Thyroid gland (tissue), 4 donors: ENCODE results near the gene NFIA. TPM values are rescaled to one million over a fixed set of nuclear protein-coding genes. Genes with fewer than 3 reads are reported as not detected.
A peak's percentile ranks its signal among the peaks of the same experiment; 100 is the strongest.

ENCODE experiments used
- DNase-seq, 2 donors: peaks; one replicate each; pipeline ENCODE4 v3.0.0-alpha.2; 2019
- H3K27ac ChIP-seq, 3 donors: fragments of 200-600 bp; sonication (generic); 1 replicate in 2 of 3; 2 replicates in 1 of 3; pipeline ENCODE4 v1.5.1; 2016 to 2019; ENCODE audit warnings: mild to moderate bottlenecking in 1 of 3, moderate library complexity in 1 of 3
- H3K27me3 ChIP-seq: fragments of 200-600 bp; sonication (generic); one replicate; pipeline ENCODE4 v1.5.1; 2019
- H3K36me3 ChIP-seq, 2 donors: fragments of 200-600 bp; sonication (generic); one replicate each; pipeline ENCODE4 v1.5.1; 2016 to 2019
- H3K4me1 ChIP-seq, 2 donors: fragments of 200-600 bp; sonication (generic); one replicate each; pipeline ENCODE4 v1.5.1; 2017 to 2019
- H3K4me3 ChIP-seq, 3 donors: fragments of 200-600 bp; sonication (generic); replicated peaks in 1 of 3; 1 replicate in 2 of 3; 2 replicates in 1 of 3; pipeline ENCODE4 v1.5.1; 2016; ENCODE audit warnings: mild to moderate bottlenecking in 1 of 3
- H3K9me3 ChIP-seq: fragments of 200-600 bp; sonication (generic); one replicate; pipeline ENCODE4 v1.5.1; 2017
- CTCF ChIP-seq, 6 experiments: fragments of 200-600 bp in 3 of 6; fragments of 450-650 bp in 3 of 6; sonication (generic) in 3 of 6; IDR thresholded peaks; one replicate each; pipeline ENCODE4 v1.5.1; 2016 to 2019; ENCODE audit warnings: antibody characterized with exemption in 6 of 6, mild to moderate bottlenecking in 2 of 6, inconsistent platforms in 1 of 6, moderate library complexity in 1 of 6
- POLR2A ChIP-seq, 2 donors: fragments of 450-650 bp; IDR thresholded peaks; one replicate each; pipeline ENCODE4 v1.6.1; 2017; ENCODE audit warnings: antibody characterized with exemption in 2 of 2, mild to moderate bottlenecking in 2 of 2, moderate library complexity in 1 of 2
- WGBS, 2 donors: methylation state at CpG; one replicate each; pipeline ENCODE4 v1.1.5; 2017; 5-methylcytosine and 5-hydroxymethylcytosine counted together
- intact Hi-C: fragments of 100-400 bp; cut with DNase I; formaldehyde crosslinking; loops from one replicate; pipeline ENCODE4 v1.15.1; 2023
- total RNA-seq, 4 donors: library from RNA; depleted of rRNA; stranded (reverse); fragments of >200 nt; gene quantifications; one replicate each; pipeline ENCODE4 v1.2.3, GENCODE V29; 2016

The NFIA gene
- total RNA-seq, 4 donors from 2014 or later = 105 to 149 (median 118) TPM

- intact Hi-C loops = no loop called here
- peaks cover 0 to 4% of the 10 kb centered on the region in 2 donors for H3K36me3 ChIP-seq
- H3K9me3 ChIP-seq = no peaks in the 10 kb centered on the region
- no peak for DNase-seq
- H3K27ac ChIP-seq = no peak overlapping the region
- no peaks in the 10 kb centered on the region for H3K4me1 ChIP-seq
- no peaks in the 10 kb centered on the region for H3K27me3 ChIP-seq
- 86 to 91% methylated on average over 4 of the region's 4 CpGs for WGBS, 2 donors
- no peak overlapping the region for H3K4me3 ChIP-seq
- no peak for TF ChIP-seq CTCF (IDR thresholded peaks at IDR 0.05)
Observed at GRCh38 chr1:61353797-61354406, 271.5 kb downstream of the NFIA start.

GRCh38 chr1:61356016-61356415 lies 273.7 kb downstream of the NFIA start:
- intact Hi-C loops = no loop called here
- peaks cover 5 to 14% of the 10 kb centered on the region in 2 donors for H3K36me3 ChIP-seq

GRCh38 chr1:61356995-61357394 lies 274.6 kb downstream of the NFIA start:
- 88 to 92% methylated on average over 5 of the region's 5 CpGs for WGBS, 2 donors
- Histone ChIP-seq H3K9me3 (no peaks in the 10 kb centered on the region), H3K36me3 (peaks cover 5 to 14% of the 10 kb centered on the region in 2 donors), H3K4me1 (no peaks in the 10 kb centered on the region), H3K4me3 (no peak overlapping the region), H3K27ac (no peak overlapping the region), H3K27me3 (no peaks in the 10 kb centered on the region)
- TF ChIP-seq POLR2A (IDR thresholded peaks at IDR 0.05) = no peak
- no peak for TF ChIP-seq CTCF (IDR thresholded peaks at IDR 0.05)
- intact Hi-C loops = no loop called here
- no peak for DNase-seq

More at GRCh38 chr1:61356016-61356415, 273.7 kb downstream of the NFIA start:
- DNase-seq = no peak
- H3K4me1 ChIP-seq = no peaks in the 10 kb centered on the region
- H3K9me3 ChIP-seq = no peaks in the 10 kb centered on the region
- TF ChIP-seq POLR2A (IDR thresholded peaks at IDR 0.05) (no peak), CTCF (IDR thresholded peaks at IDR 0.05) (no peak)
- no peaks in the 10 kb centered on the region for H3K27me3 ChIP-seq
- no peak overlapping the region for H3K4me3 ChIP-seq
- H3K27ac ChIP-seq = no peak overlapping the region

- intact Hi-C loops = no loop called here
- Histone ChIP-seq H3K27ac (peak overlapping the region in 1 of 3 donors; percentile 3), H3K4me3 (no peak overlapping the region), H3K4me1 (no peaks in the 10 kb centered on the region), H3K27me3 (no peaks in the 10 kb centered on the region), H3K9me3 (no peaks in the 10 kb centered on the region), H3K36me3 (peaks cover 5 to 14% of the 10 kb centered on the region in 2 donors)
- WGBS, 2 donors = 81 to 95% methylated on average over 5 of the region's 5 CpGs
- no peak for TF ChIP-seq CTCF (IDR thresholded peaks at IDR 0.05)
- no peak for TF ChIP-seq POLR2A (IDR thresholded peaks at IDR 0.05)
- DNase-seq = no peak
Observed at GRCh38 chr1:61357539-61357938, 275.2 kb downstream of the NFIA start.

GRCh38 chr1:61358770-61359455 lies 276.6 kb downstream of the NFIA start:
- Histone ChIP-seq H3K27ac (no peak overlapping the region), H3K4me3 (no peak overlapping the region), H3K27me3 (no peaks in the 10 kb centered on the region), H3K9me3 (no peaks in the 10 kb centered on the region), H3K36me3 (peaks cover 5 to 10% of the 10 kb centered on the region in 2 donors), H3K4me1 (no peaks in the 10 kb centered on the region)
- DNase-seq = peak in 1 of 2 donors; percentile 10
- intact Hi-C loops = no loop called here
- WGBS, 2 donors = 87 to 89% methylated on average over 8 of the region's 8 CpGs
- TF ChIP-seq POLR2A (IDR thresholded peaks at IDR 0.05) = no peak
- TF ChIP-seq CTCF (IDR thresholded peaks at IDR 0.05) = no peak
